GM21515 (cell line): ENCODE measurements around the gene ZG16B.

ENCODE experiments used
- ATAC-seq: cut with Tn5 transposase; IDR thresholded peaks from one replicate; pipeline ENCODE4 v1.9.1; 2021; ENCODE audit not compliant: unreplicated experiment

ZG16B gene

GRCh38 chr16:2822496-2822895, 7.6 kb upstream of the ZG16B start:
- ATAC-seq: no peak

DNA sequence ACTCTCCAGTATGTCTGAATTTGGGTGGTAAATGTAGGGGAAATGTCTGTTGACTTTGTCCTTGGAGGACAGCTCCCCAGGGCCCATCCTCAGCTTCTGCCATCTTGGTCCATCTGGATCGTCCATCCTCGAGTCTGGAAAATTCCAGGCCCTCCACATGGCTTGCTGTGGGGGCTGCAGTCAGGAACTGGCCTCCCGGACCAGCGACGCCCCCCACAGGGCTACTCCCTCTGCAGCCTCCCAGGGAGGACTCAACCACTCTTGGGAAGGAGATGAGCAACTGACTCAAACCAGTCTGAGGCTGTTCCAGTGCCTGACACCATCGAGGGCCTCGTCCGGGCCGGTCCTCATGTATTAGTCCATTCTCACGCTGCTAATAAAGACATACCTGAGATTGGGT, 5.5 kb upstream of the ZG16B start:
- no peak for ATAC-seq

DNA sequence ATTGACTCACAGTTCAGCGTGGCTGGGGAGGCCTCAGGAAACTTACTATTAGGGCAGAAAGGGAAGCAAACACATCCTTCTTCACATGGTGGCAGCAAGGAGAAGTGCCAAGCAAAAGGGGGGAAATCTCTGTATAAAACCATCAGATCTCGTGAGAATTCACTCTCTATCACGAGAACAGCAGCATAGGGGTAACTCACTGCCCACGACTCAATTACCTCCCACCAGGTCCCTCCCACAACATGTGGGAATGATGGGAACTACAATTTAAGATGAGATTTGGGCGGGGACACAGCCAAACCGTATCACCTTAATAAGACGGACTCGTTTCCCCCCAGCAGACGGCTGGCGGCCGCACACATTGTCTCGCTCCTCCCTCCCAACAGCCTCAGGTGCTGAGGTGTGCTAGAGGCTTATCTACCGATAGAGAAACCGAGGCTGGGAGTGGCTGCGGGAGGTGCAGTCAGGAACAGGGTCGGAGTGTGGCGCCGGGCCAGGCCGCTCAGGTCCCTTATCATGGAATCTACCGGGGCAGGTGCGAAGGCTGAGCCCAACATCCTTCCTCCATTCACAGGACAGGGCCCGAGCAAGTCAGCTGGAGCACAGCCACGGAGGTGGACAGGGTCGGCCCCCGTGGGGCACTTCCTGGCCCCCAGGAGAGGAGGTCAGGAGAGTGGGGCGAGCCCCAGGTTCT, 4.9 kb upstream of the ZG16B start:
- ATAC-seq: no peak

DNA sequence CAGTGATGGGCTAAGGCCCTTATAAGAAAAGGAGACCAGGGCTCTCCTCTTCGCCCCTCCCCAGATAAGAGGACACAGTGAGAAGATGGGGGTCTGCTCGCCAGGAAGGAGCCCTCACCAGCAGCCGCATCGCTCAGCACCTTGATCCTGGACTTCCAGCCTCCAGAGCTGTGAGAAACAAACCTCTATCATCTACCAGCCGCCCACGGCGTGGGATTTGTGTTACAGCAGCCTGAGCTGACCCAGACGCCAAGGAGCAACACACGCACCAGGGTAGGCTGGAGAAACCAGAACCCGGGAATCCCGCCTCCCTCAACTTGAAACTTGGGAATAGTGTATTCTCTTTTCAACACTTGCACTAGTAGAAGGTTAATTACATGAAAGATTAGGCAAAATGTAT, 4.2 kb upstream of the ZG16B start:
- ATAC-seq: no peak

DNA sequence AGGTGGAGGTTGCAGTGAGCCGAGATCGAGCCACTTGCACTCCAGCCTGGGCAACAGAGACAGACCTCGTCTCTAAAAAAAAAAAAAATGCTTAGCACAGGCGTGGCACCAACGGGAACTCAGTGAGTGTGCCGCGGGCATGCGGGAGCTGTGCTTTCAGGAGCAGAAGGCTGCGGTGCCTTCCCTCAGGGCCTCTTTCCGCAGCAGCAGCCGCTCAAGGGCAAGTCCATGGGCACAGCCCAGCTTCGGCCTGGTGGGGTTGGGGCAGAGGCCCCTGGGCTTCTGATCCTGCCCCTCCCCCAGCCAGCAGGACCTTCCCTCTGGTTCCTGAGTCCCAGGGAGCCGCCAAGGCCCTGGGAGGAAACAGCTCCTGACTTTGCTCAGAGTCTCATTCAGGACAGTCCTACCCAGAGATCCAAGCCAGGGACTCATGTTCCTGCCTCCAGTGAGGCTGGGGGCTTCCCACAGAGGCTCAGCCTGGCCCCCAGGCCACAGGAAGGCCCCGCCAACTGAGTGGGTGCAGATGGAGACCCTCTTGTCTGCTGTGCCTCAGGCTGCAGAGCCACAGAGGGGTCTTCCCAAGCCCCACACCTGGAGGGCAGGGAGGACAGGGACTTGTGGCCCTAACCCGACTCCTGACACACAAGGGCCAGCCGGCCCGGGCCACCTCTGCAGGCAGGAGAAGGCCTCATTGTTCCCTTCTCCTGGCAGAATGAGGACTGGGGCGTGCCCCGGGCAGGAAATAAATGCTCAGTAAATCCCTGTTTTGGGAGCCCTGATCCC, 3.3 kb upstream of the ZG16B start:
- ATAC-seq: no peak

DNA sequence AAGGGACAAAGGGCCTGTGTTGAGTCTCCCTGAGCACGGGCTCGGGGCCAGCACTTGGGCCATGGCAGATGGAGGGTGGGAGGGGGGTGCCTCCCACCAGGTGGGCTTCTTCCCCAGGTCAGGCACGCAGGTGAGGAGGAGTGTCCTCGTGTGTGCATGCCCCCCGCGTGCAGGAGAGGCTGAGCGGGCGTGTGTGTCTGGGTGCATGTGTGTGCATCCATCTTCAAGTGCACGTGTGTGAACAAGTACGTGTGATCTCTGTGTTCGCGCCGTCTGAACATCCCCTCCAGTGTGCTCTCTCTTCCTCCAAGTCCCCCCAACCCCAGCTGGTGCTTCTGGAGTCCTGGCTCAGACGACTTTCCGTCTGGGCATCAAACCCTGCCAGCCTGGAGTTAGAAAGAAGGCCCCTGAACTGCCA, 2.7 kb upstream of the ZG16B start:
- ATAC-seq: no peak

GRCh38 chr16:2827831-2828520, 2.1 kb upstream of the ZG16B start:
- no peak for ATAC-seq

GRCh38 chr16:2828521-2828840, 1.6 kb upstream of the ZG16B start:
- ATAC-seq: no peak

- no peak for ATAC-seq
These were observed 1.1 kb upstream of the ZG16B start for GRCh38 chr16:2828876-2829430.

GRCh38 chr16:2830355-2830695, 222 bp downstream of the ZG16B start:
- ATAC-seq: no peak

DNA sequence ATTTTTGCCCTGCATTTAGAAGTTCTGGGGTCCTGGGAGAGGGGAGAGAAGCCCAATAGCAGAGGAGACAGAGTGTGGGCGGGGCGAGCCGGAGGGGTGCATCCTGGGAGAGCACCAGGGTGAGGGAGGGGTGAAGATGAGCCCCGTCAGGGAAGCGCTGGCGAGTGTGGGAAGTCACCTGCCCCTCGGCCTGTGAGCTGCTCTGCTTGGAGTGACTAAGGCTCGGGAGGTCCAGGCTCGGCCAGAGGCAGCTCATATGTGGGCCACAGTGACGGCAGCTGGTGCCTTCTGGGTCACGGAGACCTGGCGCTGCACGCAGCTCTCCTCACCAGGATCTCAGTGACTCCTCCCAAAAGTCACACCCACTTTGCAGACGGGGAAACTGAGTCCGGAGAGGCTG, 1.1 kb downstream of the ZG16B start:
- no peak for ATAC-seq

DNA sequence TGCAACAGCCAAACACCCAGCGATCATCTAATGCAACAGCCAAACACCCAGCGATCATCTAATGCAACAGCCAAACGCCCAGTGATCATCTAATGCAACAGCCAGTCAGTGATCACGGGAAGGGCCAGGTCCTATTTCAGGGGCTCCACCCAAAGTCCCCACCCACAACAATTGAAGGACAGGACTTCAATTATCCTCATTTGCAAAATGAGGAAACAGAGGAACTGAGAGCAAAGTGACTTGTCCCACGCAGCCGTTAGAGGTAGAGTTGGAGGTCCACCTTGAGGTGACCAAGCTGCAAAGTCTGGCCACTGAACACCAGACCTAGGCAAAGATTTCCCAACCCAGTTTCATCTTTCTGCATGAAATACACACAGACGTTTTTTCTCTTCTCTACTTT, 3.7 kb downstream of the ZG16B start:
- no peak for ATAC-seq

GRCh38 chr16:2834968-2835367, 4.9 kb downstream of the ZG16B start:
- ATAC-seq: no peak

DNA sequence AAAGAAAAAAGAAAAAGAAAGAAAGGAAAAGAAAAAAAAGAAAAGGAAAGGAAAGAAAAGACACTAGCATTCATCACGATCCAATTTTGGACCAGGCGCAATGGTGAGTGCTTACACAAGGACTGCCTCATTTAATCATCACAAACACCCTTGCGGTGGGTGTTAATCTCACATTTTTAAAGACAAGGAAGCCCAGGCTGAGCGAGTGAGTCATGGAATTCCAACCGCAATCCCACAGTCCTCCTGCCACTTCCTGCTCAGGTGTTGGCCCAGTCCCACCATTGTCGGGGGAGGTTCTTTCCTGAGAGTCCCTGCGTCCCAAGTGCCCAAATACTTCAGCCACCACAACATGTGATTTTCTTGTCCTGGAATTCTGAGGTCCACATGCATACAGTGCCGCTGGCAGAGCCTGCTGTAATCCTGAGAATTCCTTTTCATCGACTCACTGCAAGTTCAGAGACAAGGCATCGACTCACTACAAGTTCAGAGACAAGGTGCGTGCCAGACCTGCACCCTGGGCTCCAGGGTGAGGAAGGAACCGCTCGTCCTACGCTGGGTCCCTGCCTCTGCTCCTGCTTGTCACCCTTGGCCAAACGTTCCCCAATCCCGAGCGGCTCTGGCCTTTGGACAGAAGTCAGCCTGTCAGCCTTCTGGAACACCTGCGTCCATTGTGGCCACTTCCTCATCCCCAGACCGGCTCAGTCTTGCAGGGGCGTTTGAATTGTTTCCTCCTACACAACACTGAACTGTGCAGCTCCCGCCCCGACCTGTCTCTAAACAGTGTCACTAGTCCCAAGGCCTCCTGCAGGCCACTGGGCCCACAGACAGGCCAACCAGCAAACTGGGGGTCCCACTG, 5.8 kb downstream of the ZG16B start:
- no peak for ATAC-seq

- ATAC-seq: no peak
These were observed 6.8 kb downstream of the ZG16B start for GRCh38 chr16:2836646-2837508.

GRCh38 chr16:2838928-2839327, 8.8 kb downstream of the ZG16B start:
- no peak for ATAC-seq

GRCh38 chr16:2839650-2840450, 9.7 kb downstream of the ZG16B start:
- no peak for ATAC-seq

GRCh38 chr16:2840914-2841313, 10.8 kb downstream of the ZG16B start:
- ATAC-seq: no peak

DNA sequence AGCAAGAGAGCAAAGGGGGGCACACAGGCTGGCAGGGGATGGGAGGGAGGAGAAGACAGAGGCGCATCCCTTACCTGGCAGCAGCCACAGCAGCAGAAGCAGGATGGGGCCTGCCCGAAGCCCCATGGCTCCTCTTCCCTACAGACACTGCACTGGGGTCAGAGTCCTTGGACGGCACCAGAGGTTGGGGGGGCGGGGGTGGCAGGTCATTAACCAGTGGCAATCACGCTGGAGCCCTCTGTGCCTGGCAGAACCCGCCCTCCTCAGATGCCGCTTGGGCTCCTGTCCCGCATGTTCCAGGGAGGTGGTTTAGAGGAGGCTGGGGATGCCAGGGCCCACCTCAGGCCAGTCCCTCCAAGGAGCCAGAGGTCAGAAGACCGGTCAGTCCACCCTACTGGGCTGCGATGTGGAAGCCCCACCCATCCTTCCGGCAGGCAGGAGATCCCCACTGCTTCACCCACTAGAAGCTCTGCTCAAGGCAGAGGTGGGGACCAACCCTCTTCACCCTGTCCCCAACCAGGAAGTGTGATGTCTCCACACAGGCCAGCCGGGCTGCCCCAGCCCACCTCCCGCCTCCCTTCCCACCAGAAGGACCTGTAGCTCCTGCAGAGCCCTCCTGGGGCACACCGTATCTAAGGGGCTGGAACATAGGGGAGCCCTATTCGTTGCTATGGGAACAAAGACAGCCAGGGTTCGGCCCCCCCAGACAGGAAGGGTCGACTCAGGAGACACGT, 11.7 kb downstream of the ZG16B start:
- ATAC-seq: no peak
